Endothelial cell of umbilical vein (primary cell): ENCODE measurements around the gene LRRC8D. TPM values are rescaled to one million over a fixed set of nuclear protein-coding genes. Genes with fewer than 3 reads are reported as not detected.

Experiments used
- BruUV-seq: library from RNA; stranded (reverse); fragments of 400-500 nt; replicated peaks from 2 replicates; lab custom pipeline; 2021; lab: Mats Ljungman, UMichigan
- CTCF ChIA-PET: fragments of 300-600, 350-600 bp; sonication (Branson Sonifier 250); formaldehyde crosslinking; loops from one replicate; lab custom pipeline; 2021; ENCODE audit warnings: antibody characterized with exemption, inconsistent platforms; lab: Charles Lee
- POLR2A ChIA-PET: fragments of 300-600, 350-600 bp; sonication (Branson Sonifier 250); formaldehyde crosslinking; loops from one replicate; lab custom pipeline; 2021; ENCODE audit warnings: antibody characterized with exemption, inconsistent platforms; lab: Charles Lee
- DNase-seq: peaks from one replicate; pipeline ENCODE4 v3.0.0-alpha.2; 2011; ENCODE audit warnings: low read depth, low spot score
- FAIRE-seq: peaks from 2 replicates; lab custom pipeline; 2011; peaks lifted over from hg19 to GRCh38; lab: Jason Lieb, UNC
- H2AFZ ChIP-seq: 2 replicates; pipeline ENCODE4 v1.6.0; 2012; ENCODE audit warnings: low read depth, low read length, control low read depth, inconsistent platforms
- H3K27ac ChIP-seq: 2 replicates; pipeline ENCODE4 v1.5.1; 2011; ENCODE audit warnings: low read depth, mild to moderate bottlenecking, control low read depth, low read length, moderate library complexity; ENCODE audit not compliant: insufficient read depth
- H3K27me3 ChIP-seq, 2 experiments: 2 replicates each; pipeline versions ENCODE4 v1.6.0 to v1.6.1; 2011; ENCODE audit warnings: low read length in 2 of 2, mixed read lengths in 1 of 2; ENCODE audit not compliant: control insufficient read depth in 2 of 2, insufficient read depth in 2 of 2
- H3K36me3 ChIP-seq, 2 experiments: 2 replicates in 1 of 2; 3 replicates in 1 of 2; pipeline ENCODE4 v1.5.1; 2011; ENCODE audit warnings: low read length in 2 of 2, mild to moderate bottlenecking in 1 of 2, moderate library complexity in 1 of 2; ENCODE audit not compliant: control insufficient read depth in 2 of 2, insufficient read depth in 2 of 2; ENCODE audit errors: extremely low read depth in 1 of 2
- H3K4me1 ChIP-seq: 3 replicates; pipeline ENCODE4 v1.5.1; 2011; ENCODE audit warnings: mild to moderate bottlenecking, low read length; ENCODE audit not compliant: control insufficient read depth, insufficient read depth; ENCODE audit errors: extremely low read depth
- H3K4me2 ChIP-seq: 2 replicates; pipeline ENCODE4 v1.6.1; 2011; ENCODE audit warnings: low read length, control low read depth, mixed read lengths; ENCODE audit not compliant: insufficient read depth
- H3K4me3 ChIP-seq, 3 experiments: fragments of 200-600 bp in 1 of 3; sonication (generic), shearing (Covaris generic) in 1 of 3; replicated peaks in 1 of 3; 2 replicates each; pipeline ENCODE4 v1.5.1; 2011 to 2016; ENCODE audit warnings: control low read depth in 3 of 3, low read length in 3 of 3, mild to moderate bottlenecking in 2 of 3, inconsistent platforms in 1 of 3, low read depth in 1 of 3, moderate library complexity in 1 of 3; ENCODE audit not compliant: insufficient read depth in 1 of 3
- H3K79me2 ChIP-seq: 2 replicates; pipeline ENCODE4 v1.6.0; 2012; ENCODE audit warnings: low read length, inconsistent platforms; ENCODE audit not compliant: control insufficient read depth, insufficient read depth
- H3K9ac ChIP-seq: replicated peaks from 2 replicates; pipeline ENCODE3; 2011; ENCODE audit warnings: low read length, control low read depth; ENCODE audit not compliant: insufficient read depth; ENCODE audit errors: extremely low read depth
- H3K9me1 ChIP-seq: replicated peaks from 3 replicates; pipeline ENCODE4 v1.6.0; 2011; ENCODE audit warnings: mild to moderate bottlenecking, low read length; ENCODE audit not compliant: control insufficient read depth, insufficient read depth; ENCODE audit errors: extremely low read depth
- H3K9me3 ChIP-seq: replicated peaks from 2 replicates; pipeline ENCODE4 v1.5.1; 2012; ENCODE audit warnings: low read length, inconsistent platforms; ENCODE audit not compliant: control insufficient read depth, insufficient read depth
- H4K20me1 ChIP-seq: replicated peaks from 2 replicates; pipeline ENCODE3; 2011; ENCODE audit warnings: mild to moderate bottlenecking, low read length; ENCODE audit not compliant: control insufficient read depth, insufficient read depth; ENCODE audit errors: extremely low read depth
- CTCF ChIP-seq, 2 donors: IDR thresholded peaks; 1 replicate in 1 of 2; 2 replicates in 1 of 2; pipeline ENCODE4 v1.5.1; 2011; ENCODE audit warnings: low read length in 2 of 2, mild to moderate bottlenecking in 2 of 2, moderate library complexity in 2 of 2, control low read depth in 1 of 2, inconsistent platforms in 1 of 2, low read depth in 1 of 2; ENCODE audit not compliant: insufficient read depth in 1 of 2; ENCODE audit errors: extremely low read depth in 1 of 2
- EZH2 ChIP-seq: IDR thresholded peaks from 2 replicates; pipeline ENCODE4 v1.6.1; 2012; ENCODE audit warnings: borderline replicate concordance, low read depth, mild to moderate bottlenecking, moderate library complexity, low read length, inconsistent platforms; ENCODE audit not compliant: severe bottlenecking
- FOS ChIP-seq: IDR thresholded peaks from 2 replicates; pipeline ENCODE4 v1.6.1; 2011; ENCODE audit warnings: mild to moderate bottlenecking, low read length, moderate library complexity, borderline replicate concordance; ENCODE audit not compliant: insufficient read depth
- GATA2 ChIP-seq: IDR thresholded peaks from 2 replicates; pipeline ENCODE4 v1.7.0; 2011; ENCODE audit warnings: low read depth, mild to moderate bottlenecking, moderate library complexity, mixed read lengths, low read length; ENCODE audit not compliant: insufficient read length, insufficient read depth
- JUN ChIP-seq: IDR thresholded peaks from 2 replicates; pipeline ENCODE4 v1.6.1; 2011; ENCODE audit warnings: borderline replicate concordance, low read depth; ENCODE audit not compliant: insufficient read length, insufficient read depth
- MAX ChIP-seq: IDR thresholded peaks from 2 replicates; pipeline ENCODE4 v1.6.1; 2011; ENCODE audit not compliant: insufficient read depth, insufficient read length
- MYC ChIP-seq: IDR thresholded peaks from one replicate; pipeline ENCODE4 v1.6.1; 2011; ENCODE audit warnings: mild to moderate bottlenecking, low read depth, low read length
- POLR2A ChIP-seq: IDR thresholded peaks from 2 replicates; pipeline ENCODE4 v1.6.1; 2012; ENCODE audit warnings: low read depth, mild to moderate bottlenecking, control low read depth, low read length
- POLR2AphosphoS5 ChIP-seq: IDR thresholded peaks from 2 replicates; pipeline ENCODE4 v1.6.1; 2012; ENCODE audit warnings: low read depth, mild to moderate bottlenecking, control low read depth, low read length, moderate library complexity; ENCODE audit not compliant: insufficient read depth
- dilution Hi-C: fragments of 300-500 bp; cut with MboI; formaldehyde crosslinking; loops from one replicate; pipeline ENCODE4 v1.15.0; 2019; ENCODE audit warnings: low sequenced_read_pairs; ENCODE audit not compliant: extremely low pct_ligation_motif_present
- intact Hi-C: fragments of 100-400 bp; cut with micrococcal nuclease; formaldehyde crosslinking; loops from one replicate; pipeline ENCODE4 v1.10.0; 2022
- polyA plus RNA-seq, 4 experiments: library from polyadenylated mRNA; depleted of rRNA in 3 of 4; stranded (reverse) in 3 of 4; unstranded in 1 of 4; fragments of >200 nt; gene quantifications; 2 replicates each; pipeline versions ENCODE4 v1.2.1 to v1.2.3, GENCODE V29; 2011 to 2012; ENCODE audit warnings: missing spikeins in 1 of 4
- total RNA-seq: library from RNA; stranded (reverse); gene quantifications from 2 replicates; pipeline ENCODE4 v1.2.3, GENCODE V29; 2021

The LRRC8D gene
- total and polyA plus RNA-seq, 2 donors (not counting 3 experiments of a cell fraction or from before 2014, with no cell fraction given) = 31.9 to 37.7 TPM

- Histone ChIP-seq H3K36me3 (peaks cover 0 to 4% of the 10 kb centered on the region in 2 experiments), H2AFZ (no peak overlapping the region), H4K20me1 (no peaks in the 10 kb centered on the region), H3K4me2 (no peak overlapping the region), H3K9me3 (no peaks in the 10 kb centered on the region), H3K4me3 (no peak overlapping the region), H3K9ac (no peak overlapping the region), H3K9me1 (no peaks in the 10 kb centered on the region), H3K27me3 (no peaks in the 10 kb centered on the region), H3K4me1 (no peaks in the 10 kb centered on the region), H3K79me2 (no peaks in the 10 kb centered on the region), H3K27ac (no peak overlapping the region)
- BruUV-seq = no TSS peak
- ChIA-PET POLR2A (no interaction called here), CTCF (no interaction called here)
- FAIRE-seq = no peak
- intact Hi-C loops = no loop called here
- DNase-seq = no peak
- dilution Hi-C loops = no loop called here
- TF ChIP-seq POLR2A (no peak), EZH2 (no peak), CTCF (IDR thresholded peaks at IDR 0.05; ENCODE audit: extremely low read depth in 1 of 2, insufficient read depth in 1 of 2, low read depth in 1 of 2, low read length in 2 of 2) (no peak), MAX (no peak), FOS (no peak), GATA2 (no peak), MYC (no peak), POLR2AphosphoS5 (no peak), JUN (no peak)
Observed at GRCh38 chr1:89939059-89939570, 118.3 kb downstream of the LRRC8D start.
